Stomach (tissue), 9 donors: ENCODE data around the gene UBE2G1. TPM values are rescaled to one million over a fixed set of nuclear protein-coding genes. Genes with fewer than 3 reads are reported as not detected.
"Not testable (repeated sequence)": the region's sequence is repeated elsewhere in the genome, so short reads cannot be mapped to it uniquely, and the experiment has no call there.

Source experiments
- DNase-seq, 2 donors: peaks; one replicate each; pipeline versions ENCODE4 v3.0.0 to v3.0.0-alpha.2; 2013 to 2019
- H3K27ac ChIP-seq, 5 donors: fragments of 200-600 bp in 4 of 5; sonication (generic) in 4 of 5; one replicate each; pipeline ENCODE4 v1.5.1; 2013 to 2019; ENCODE audit warnings: mild to moderate bottlenecking in 1 of 5, moderate library complexity in 1 of 5
- H3K27me3 ChIP-seq, 3 donors: fragments of 200-600 bp; sonication (generic); one replicate each; pipeline ENCODE4 v1.5.1; 2017 to 2019; ENCODE audit warnings: mixed run types in 1 of 3
- H3K36me3 ChIP-seq, 4 donors: fragments of 200-600 bp; sonication (generic); 1 replicate in 3 of 4; 2 replicates in 1 of 4; pipeline ENCODE4 v1.5.1; 2016 to 2019
- H3K4me1 ChIP-seq, 4 donors: fragments of 200-600 bp; sonication (generic); one replicate each; pipeline ENCODE4 v1.5.1; 2016 to 2019
- H3K4me3 ChIP-seq, 4 donors: fragments of 200-600 bp; sonication (generic) in 3 of 4; one replicate each; pipeline ENCODE4 v1.5.1; 2016 to 2019; ENCODE audit warnings: mild to moderate bottlenecking in 1 of 4
- H3K9me3 ChIP-seq, 4 donors: fragments of 200-600 bp; sonication (generic); one replicate each; pipeline ENCODE4 v1.5.1; 2016 to 2019
- CTCF ChIP-seq, 7 experiments: fragments of 450-650 bp in 4 of 7; fragments of 200-600 bp in 3 of 7; sonication (generic) in 3 of 7; IDR thresholded peaks; one replicate each; pipeline ENCODE4 v1.5.1; 2016 to 2019; ENCODE audit warnings: antibody characterized with exemption in 7 of 7, control low read depth in 2 of 7, mild to moderate bottlenecking in 1 of 7
- EP300 ChIP-seq: sonication (generic); formaldehyde crosslinking; IDR thresholded peaks from one replicate; pipeline ENCODE4 v1.6.1; 2017; ENCODE audit warnings: antibody characterized with exemption
- POLR2A ChIP-seq, 4 donors: fragments of 450-650 bp; IDR thresholded peaks; one replicate each; pipeline ENCODE4 v1.6.1; 2016; ENCODE audit warnings: antibody characterized with exemption in 4 of 4, control low read depth in 2 of 4, mild to moderate bottlenecking in 1 of 4, moderate library complexity in 1 of 4
- POLR2AphosphoS5 ChIP-seq, 3 donors: sonication (generic); formaldehyde crosslinking; IDR thresholded peaks; one replicate each; pipeline ENCODE4 v1.6.1; 2016; ENCODE audit warnings: antibody characterized with exemption in 3 of 3
- WGBS, 5 donors: extraction: QIAGEN DNeasy Blood & Tissue Kit in 3 of 5; methylation state at CpG; one replicate each; pipeline versions ENCODE4 v1.1.5 to v1.1.7; 2013 to 2018; 5-methylcytosine and 5-hydroxymethylcytosine counted together
- intact Hi-C: fragments of 100-400 bp; cut with DNase I; formaldehyde crosslinking; loops from one replicate; pipeline ENCODE4 v1.15.1; 2023; ENCODE audit warnings: low total_unique reads
- polyA plus RNA-seq, 3 donors: library from polyadenylated mRNA; stranded (reverse); fragments of 200-250 nt; gene quantifications; one replicate each; pipeline ENCODE4 v1.2.3, GENCODE V29; 2013
- total RNA-seq, 5 donors: library from RNA; depleted of rRNA; stranded (reverse); fragments of >200 nt; gene quantifications; one replicate each; pipeline versions ENCODE4 v1.1.0 to v1.2.3, GENCODE V29; 2014 to 2016
- donor health status: healthy with polysubstance abuse.
- donor health status: Bipolar disorder and iron deficiency.
- donor health status: healthy.

The UBE2G1 gene
- total and polyA plus RNA-seq, 8 donors, result 14.0 to 91.0 (median 38.2) TPM

- Histone ChIP-seq H3K4me3 (no peak overlapping the region), H3K27me3 (no peaks in the 10 kb centered on the region), H3K4me1 (peaks cover 17 to 88% (median 57%) of the 10 kb centered on the region in 4 donors), H3K36me3 (no peaks in the 10 kb centered on the region), H3K9me3 (no peaks in the 10 kb centered on the region), H3K27ac (no peak overlapping the region)
- no peak for TF ChIP-seq EP300
- TF ChIP-seq POLR2A (IDR thresholded peaks at IDR 0.05), result no peak
- TF ChIP-seq CTCF (IDR thresholded peaks at IDR 0.05), result no peak
- TF ChIP-seq POLR2AphosphoS5 (IDR thresholded peaks at IDR 0.05), result no peak
- 75 to 80% (median 78%) methylated on average over 11 of the region's 11 CpGs for WGBS, 5 donors
- intact Hi-C loops, result no loop called here
- no peak for DNase-seq
Measured at GRCh38 chr17:4354862-4355514, 11.5 kb downstream of the UBE2G1 start.

- no peaks in the 10 kb centered on the region for H3K27me3 ChIP-seq
- no peaks in the 10 kb centered on the region for H3K36me3 ChIP-seq
- no peak overlapping the region for H3K4me3 ChIP-seq
- H3K4me1 ChIP-seq, result peaks cover 14 to 80% (median 52%) of the 10 kb centered on the region in 4 donors
- no peak for DNase-seq
- H3K9me3 ChIP-seq, result no peaks in the 10 kb centered on the region
- H3K27ac ChIP-seq, result no peak overlapping the region
- WGBS, 5 donors, result 55 to 65% (median 58%) methylated on average over 2 of the region's 2 CpGs
- intact Hi-C loops, result no loop called here
- no peak for TF ChIP-seq EP300
- no peak for TF ChIP-seq POLR2A (IDR thresholded peaks at IDR 0.05)
- no peak for TF ChIP-seq CTCF (IDR thresholded peaks at IDR 0.05)
- TF ChIP-seq POLR2AphosphoS5 (IDR thresholded peaks at IDR 0.05), result no peak
Measured at GRCh38 chr17:4354206-4354605, 12.3 kb downstream of the UBE2G1 start.

- 88 to 98% (median 96%) methylated on average over 2 of the region's 2 CpGs for WGBS, 5 donors
- H3K27me3 ChIP-seq, intact Hi-C loops, DNase-seq, H3K9me3 ChIP-seq, H3K36me3 ChIP-seq, H3K4me3 ChIP-seq, H3K27ac ChIP-seq: not testable (repeated sequence)
- H3K4me1 ChIP-seq, result peaks cover 14 to 69% (median 37%) of the 10 kb centered on the region in 4 donors
Measured at GRCh38 chr17:4350214-4350613, 16.3 kb downstream of the UBE2G1 start.

GRCh38 chr17:4345581-4346252 lies 20.8 kb downstream of the UBE2G1 start:
- 56 to 69% (median 61%) methylated on average over 2 of the region's 2 CpGs for WGBS, 5 donors
- Histone ChIP-seq H3K9me3 (no peaks in the 10 kb centered on the region), H3K27ac (no peak overlapping the region), H3K4me3 (no peak overlapping the region), H3K27me3 (no peaks in the 10 kb centered on the region), H3K36me3 (no peaks in the 10 kb centered on the region), H3K4me1 (peaks cover 23 to 72% (median 45%) of the 10 kb centered on the region in 4 donors)
- DNase-seq, result no peak
- intact Hi-C loops, result no loop called here
- TF ChIP-seq POLR2AphosphoS5 (IDR thresholded peaks at IDR 0.05) (no peak), EP300 (no peak), CTCF (IDR thresholded peaks at IDR 0.05) (no peak), POLR2A (IDR thresholded peaks at IDR 0.05) (no peak)

GRCh38 chr17:4344926-4345325 lies 21.5 kb downstream of the UBE2G1 start:
- no peaks in the 10 kb centered on the region for H3K27me3 ChIP-seq
- no peak for DNase-seq
- WGBS, 5 donors, result 29 to 51% (median 44%) methylated on average over 1 of the region's 1 CpG
- no peak overlapping the region for H3K4me3 ChIP-seq
- H3K4me1 ChIP-seq, result peaks cover 23 to 66% (median 44%) of the 10 kb centered on the region in 4 donors
- intact Hi-C loops, result no loop called here
- H3K36me3 ChIP-seq, result no peaks in the 10 kb centered on the region
- no peaks in the 10 kb centered on the region for H3K9me3 ChIP-seq
- H3K27ac ChIP-seq, result no peak overlapping the region
- TF ChIP-seq EP300, result no peak
- TF ChIP-seq POLR2A (IDR thresholded peaks at IDR 0.05), result no peak
- no peak for TF ChIP-seq POLR2AphosphoS5 (IDR thresholded peaks at IDR 0.05)
- TF ChIP-seq CTCF (IDR thresholded peaks at IDR 0.05), result no peak
